GM18517 (cell line): ENCODE measurements around the gene FBXO42.

ENCODE experiments used
- ATAC-seq: cut with Tn5 transposase; IDR thresholded peaks from one replicate; pipeline ENCODE4 v1.9.1; 2021; ENCODE audit warnings: mild to moderate bottlenecking, moderate library complexity; ENCODE audit not compliant: unreplicated experiment

The FBXO42 gene

GRCh38 chr1:16326833-16327404, 25.4 kb downstream of the FBXO42 start:
- ATAC-seq = no peak

GRCh38 chr1:16324456-16324890, 27.8 kb downstream of the FBXO42 start:
- ATAC-seq = no peak

GRCh38 chr1:16321176-16321867, 31.0 kb downstream of the FBXO42 start:
- no peak for ATAC-seq

- ATAC-seq = no peak
Measured at GRCh38 chr1:16318555-16318954, 33.7 kb downstream of the FBXO42 start.

GRCh38 chr1:16315437-16315836, 36.8 kb downstream of the FBXO42 start:
- no peak for ATAC-seq

DNA sequence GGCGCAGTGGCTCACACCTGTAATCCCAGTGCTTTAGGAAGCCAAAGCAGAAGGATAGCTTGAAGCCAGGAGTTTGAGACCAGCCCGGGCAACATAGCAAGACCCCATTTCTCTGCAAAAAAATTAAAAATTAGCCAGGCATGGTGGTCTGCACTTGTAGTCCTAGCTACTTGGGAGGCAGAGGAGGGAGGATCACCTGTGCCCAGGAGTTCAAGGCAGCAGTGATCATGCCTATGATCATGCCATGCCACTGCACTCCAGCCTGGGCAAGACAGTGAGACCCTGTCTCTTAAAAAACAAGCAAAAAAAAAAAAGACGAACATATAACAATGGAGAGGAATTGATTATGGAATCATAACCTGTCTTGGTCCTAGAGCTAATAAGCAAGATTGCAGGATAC, 45.1 kb downstream of the FBXO42 start:
- no peak for ATAC-seq

GRCh38 chr1:16302709-16303627, 49.3 kb downstream of the FBXO42 start:
- no peak for ATAC-seq

GRCh38 chr1:16300436-16300835, 51.8 kb downstream of the FBXO42 start:
- no peak for ATAC-seq

DNA sequence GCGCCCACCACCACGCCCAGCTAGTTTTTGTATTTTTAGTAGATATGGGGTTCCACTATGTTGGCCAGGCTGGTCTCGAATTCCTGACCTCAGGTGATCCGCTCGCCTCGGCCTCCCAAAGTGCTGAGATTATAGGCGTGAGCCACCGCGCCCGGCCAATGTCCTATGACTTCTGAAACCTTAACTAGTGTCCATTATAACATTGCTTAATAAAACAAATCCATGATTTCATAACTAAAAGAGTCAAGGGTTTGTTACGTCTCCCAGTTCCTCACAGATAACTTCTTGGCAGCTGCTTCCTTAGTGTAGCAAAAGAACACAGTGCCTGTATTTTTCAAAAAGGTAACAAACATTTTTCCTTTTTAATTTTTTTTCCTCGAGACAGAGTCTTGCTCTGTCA, 53.6 kb downstream of the FBXO42 start:
- no peak for ATAC-seq

DNA sequence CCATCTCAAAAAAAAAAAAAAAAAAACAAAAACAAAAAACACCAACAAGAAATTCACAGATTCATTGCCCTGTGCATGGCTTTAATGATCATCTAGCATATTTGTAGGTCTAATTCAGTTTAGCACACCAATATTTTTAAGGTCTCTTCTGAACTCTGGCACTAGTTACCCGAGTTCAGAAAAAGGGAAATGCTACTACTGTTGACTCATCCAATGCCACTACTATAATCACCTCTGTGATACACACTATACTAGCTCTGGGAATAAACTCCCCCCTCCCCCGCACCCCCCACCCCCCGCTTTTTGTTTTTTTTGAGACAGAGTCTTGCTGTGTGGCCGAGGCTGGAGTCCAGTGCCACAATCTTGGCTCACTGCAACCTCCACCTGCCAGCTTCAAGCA, 55.6 kb downstream of the FBXO42 start:
- ATAC-seq = no peak

- no peak for ATAC-seq
Measured at GRCh38 chr1:16294219-16295212, 57.8 kb downstream of the FBXO42 start.

GRCh38 chr1:16293538-16293937, 58.7 kb downstream of the FBXO42 start:
- no peak for ATAC-seq

DNA sequence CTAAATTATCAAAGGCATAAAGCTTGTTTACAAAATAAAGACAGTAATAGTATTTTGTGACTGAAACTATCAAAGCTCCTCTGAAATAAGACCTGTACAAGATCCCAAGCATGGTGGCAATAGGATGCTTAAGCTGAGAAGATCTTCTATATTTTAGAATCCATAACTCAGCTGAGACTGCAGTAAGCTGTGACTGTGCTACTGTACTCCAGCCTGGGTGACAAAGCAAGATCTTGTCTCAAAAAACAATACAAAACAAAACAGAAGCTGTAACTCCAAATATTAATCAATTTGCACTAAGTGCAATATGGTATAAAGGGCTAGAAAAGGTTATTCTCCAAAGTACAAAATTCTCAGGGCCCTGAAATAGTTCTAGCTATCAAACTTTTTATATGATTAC, 59.5 kb downstream of the FBXO42 start:
- ATAC-seq = no peak

DNA sequence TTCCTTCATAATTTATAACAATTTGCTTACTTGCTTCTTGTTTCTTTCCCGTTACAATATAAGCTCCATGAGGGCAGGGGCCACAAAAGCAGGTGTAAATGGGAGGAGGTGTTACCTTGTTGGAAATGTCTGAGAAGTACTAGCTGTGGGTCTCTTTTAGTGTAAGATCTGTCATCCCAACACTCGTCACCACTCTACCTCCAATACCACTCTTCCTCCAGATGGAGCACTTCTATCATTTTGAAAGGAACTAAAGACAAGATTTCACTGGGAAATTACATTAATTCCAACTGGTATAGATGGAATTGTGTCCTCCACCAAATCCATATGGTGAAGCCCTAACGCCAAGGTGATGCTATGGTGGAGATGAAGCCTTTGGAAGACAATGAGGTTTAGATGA, 62.3 kb downstream of the FBXO42 start:
- no peak for ATAC-seq

GRCh38 chr1:16286122-16286521, 66.2 kb downstream of the FBXO42 start:
- ATAC-seq = no peak

DNA sequence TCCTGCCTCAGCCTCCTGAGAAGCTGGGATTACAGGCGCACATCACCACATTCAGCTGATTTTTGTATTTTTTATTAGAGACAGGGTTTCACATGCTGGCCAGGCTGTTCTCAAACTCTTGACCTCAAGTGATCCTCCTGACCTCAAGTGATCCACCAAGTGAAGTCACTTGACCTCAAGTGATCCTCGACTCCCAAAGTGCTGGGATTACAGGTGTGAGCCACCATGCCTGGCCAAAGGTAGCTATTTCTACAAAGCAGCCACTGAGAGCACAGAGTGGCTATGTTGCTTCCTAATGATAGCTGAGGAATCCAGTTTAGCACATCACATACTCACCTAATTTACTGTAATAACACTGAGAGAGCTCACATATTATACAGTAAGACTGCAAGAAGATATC, 70.5 kb downstream of the FBXO42 start:
- ATAC-seq = no peak

GRCh38 chr1:16279186-16279585, 73.1 kb downstream of the FBXO42 start:
- ATAC-seq = no peak

- no peak for ATAC-seq
Measured at GRCh38 chr1:16276302-16277030, 75.8 kb downstream of the FBXO42 start.

GRCh38 chr1:16275591-16275990, 76.7 kb downstream of the FBXO42 start:
- ATAC-seq = no peak

DNA sequence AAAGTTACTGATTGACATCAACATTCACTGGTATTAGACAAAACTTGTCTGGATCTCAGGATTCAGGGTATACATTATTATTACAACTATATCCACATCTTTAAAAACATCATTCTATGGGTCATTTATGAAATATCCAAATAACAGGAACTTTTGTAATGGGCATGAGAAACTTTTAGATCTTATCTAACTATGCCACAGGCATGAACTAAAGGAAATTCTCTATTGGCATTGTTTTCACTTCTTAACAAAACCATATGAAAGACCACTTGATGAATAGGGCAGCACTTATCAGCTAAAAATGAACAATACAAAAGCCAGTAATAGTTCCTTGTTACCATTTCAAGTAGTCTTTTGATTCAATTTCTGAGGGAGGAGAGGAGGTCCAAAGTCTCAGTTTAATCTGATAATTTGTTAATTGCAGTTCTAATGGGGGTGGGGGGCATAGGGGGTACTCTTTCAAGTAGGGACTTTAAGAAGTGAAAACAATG, 84.5 kb downstream of the FBXO42 start:
- ATAC-seq = no peak
